Smooth muscle cell (in vitro differentiated cells): Measurements from ENCODE around the gene SART1. TPM values are rescaled to one million over a fixed set of nuclear protein-coding genes. Genes with fewer than 3 reads are reported as not detected.

ENCODE experiments used
- DNase-seq: peaks from one replicate; lab custom pipeline; 2025; ENCODE audit not compliant: unreplicated experiment; lab: John Stamatoyannopoulos, UW
- H2AFZ ChIP-seq: fragments of 200-600 bp; sonication (generic); 2 replicates; pipeline ENCODE4 v1.6.0; 2016; ENCODE audit warnings: antibody characterized with exemption, low read depth, mild to moderate bottlenecking
- H3F3A ChIP-seq: fragments of 200-600 bp; sonication (generic); 2 replicates; pipeline ENCODE4 v1.6.0; 2017; ENCODE audit warnings: antibody characterized with exemption, low read depth
- H3K27ac ChIP-seq: fragments of 200-600 bp; sonication (generic); 2 replicates; pipeline ENCODE4 v1.5.1; 2016; ENCODE audit warnings: low read depth, mild to moderate bottlenecking
- H3K27me3 ChIP-seq: fragments of 200-600 bp; sonication (generic); 2 replicates; pipeline ENCODE4 v1.6.1; 2016; ENCODE audit warnings: low read depth, mild to moderate bottlenecking
- H3K36me3 ChIP-seq: fragments of 200-600 bp; sonication (generic); 2 replicates; pipeline ENCODE4 v1.5.1; 2016; ENCODE audit warnings: low read depth
- H3K4me1 ChIP-seq: fragments of 200-600 bp; sonication (generic); 2 replicates; pipeline ENCODE4 v1.5.1; 2016; ENCODE audit warnings: low read depth
- H3K4me2 ChIP-seq: fragments of 200-600 bp; sonication (generic); 2 replicates; pipeline ENCODE4 v1.6.0; 2016; ENCODE audit warnings: mild to moderate bottlenecking
- H3K4me3 ChIP-seq: fragments of 200-600 bp; sonication (generic); 2 replicates; pipeline ENCODE4 v1.5.1; 2016; ENCODE audit warnings: mild to moderate bottlenecking
- H3K79me2 ChIP-seq: fragments of 200-600 bp; sonication (generic); 2 replicates; pipeline ENCODE4 v1.6.0; 2016; ENCODE audit warnings: low read depth, mild to moderate bottlenecking
- H3K9ac ChIP-seq: fragments of 200-600 bp; sonication (generic); 2 replicates; pipeline ENCODE4 v1.6.0; 2016; ENCODE audit warnings: low read depth
- H3K9me3 ChIP-seq: fragments of 200-600 bp; sonication (generic); replicated peaks from 2 replicates; pipeline ENCODE4 v1.5.1; 2016; ENCODE audit warnings: low read depth
- H4K20me1 ChIP-seq: fragments of 200-600 bp; sonication (generic); 2 replicates; pipeline ENCODE4 v1.6.0; 2016; ENCODE audit warnings: low read depth
- WGBS: methylation state at CpG from one replicate; pipeline ENCODE4 v1.1.7; 2016; ENCODE audit warnings: low lambda C conversion rate; 5-methylcytosine and 5-hydroxymethylcytosine counted together
- polyA plus RNA-seq: library from polyadenylated mRNA; unstranded; fragments of >200 nt; fragmentation: Nextera tagmentation; extraction: Ambion mirVana; gene quantifications from 2 replicates; pipeline ENCODE4 v1.2.1, GENCODE V29; 2016
- total RNA-seq: library from RNA; depleted of rRNA; stranded (reverse); fragments of >200 nt; gene quantifications from 2 replicates; pipeline ENCODE4 v1.2.3, GENCODE V29; 2014
- TF ChIP-seq, protein P1 (sequence below): fragments of 200-600 bp; sonication (generic); IDR thresholded peaks from 2 replicates; pipeline ENCODE4 v1.5.1; 2017; ENCODE audit warnings: borderline replicate concordance, mild to moderate bottlenecking, antibody characterized with exemption; ENCODE audit not compliant: insufficient read depth, poor library complexity, severe bottlenecking

The SART1 gene
- total and polyA plus RNA-seq, 2 experiments from 2014 or later: 22.5 to 62.5 TPM

DNA sequence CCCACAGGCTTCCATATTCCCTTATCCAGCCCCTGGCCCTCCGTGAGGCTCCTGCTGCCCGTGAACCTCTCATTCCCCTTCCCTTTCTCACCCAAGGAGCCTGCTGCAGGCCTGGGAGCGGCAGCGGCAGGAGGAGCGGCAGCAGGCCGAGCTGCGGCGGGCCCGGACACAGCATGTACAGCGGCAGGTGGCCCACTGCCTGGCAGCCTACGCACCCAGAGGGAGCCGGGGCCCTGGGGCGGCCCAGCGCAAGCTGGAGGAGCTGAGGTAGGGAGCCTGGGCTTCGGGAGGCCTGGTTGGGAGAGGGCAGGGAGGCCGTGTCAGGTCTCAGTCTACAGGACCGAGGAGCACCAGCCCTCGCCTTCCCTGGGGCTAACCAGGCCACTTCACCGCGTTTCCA, 8.1 kb upstream of the SART1 start:
- Histone ChIP-seq H3K4me1 (no peaks in the 10 kb centered on the region), H3K27ac (no peak overlapping the region), H3K9ac (no peak overlapping the region), H3K4me2 (no peak overlapping the region), H4K20me1 (no peaks in the 10 kb centered on the region), H3K9me3 (no peaks in the 10 kb centered on the region), H3K79me2 (no peaks in the 10 kb centered on the region), H3K36me3 (no peaks in the 10 kb centered on the region), H3K27me3 (no peaks in the 10 kb centered on the region), H2AFZ (no peak overlapping the region), H3K4me3 (no peak overlapping the region), H3F3A (no peaks in the 10 kb centered on the region)
- 91% methylated on average over 20 of the region's 20 CpGs for WGBS
- no peak for DNase-seq
- TF ChIP-seq, protein P1, sequence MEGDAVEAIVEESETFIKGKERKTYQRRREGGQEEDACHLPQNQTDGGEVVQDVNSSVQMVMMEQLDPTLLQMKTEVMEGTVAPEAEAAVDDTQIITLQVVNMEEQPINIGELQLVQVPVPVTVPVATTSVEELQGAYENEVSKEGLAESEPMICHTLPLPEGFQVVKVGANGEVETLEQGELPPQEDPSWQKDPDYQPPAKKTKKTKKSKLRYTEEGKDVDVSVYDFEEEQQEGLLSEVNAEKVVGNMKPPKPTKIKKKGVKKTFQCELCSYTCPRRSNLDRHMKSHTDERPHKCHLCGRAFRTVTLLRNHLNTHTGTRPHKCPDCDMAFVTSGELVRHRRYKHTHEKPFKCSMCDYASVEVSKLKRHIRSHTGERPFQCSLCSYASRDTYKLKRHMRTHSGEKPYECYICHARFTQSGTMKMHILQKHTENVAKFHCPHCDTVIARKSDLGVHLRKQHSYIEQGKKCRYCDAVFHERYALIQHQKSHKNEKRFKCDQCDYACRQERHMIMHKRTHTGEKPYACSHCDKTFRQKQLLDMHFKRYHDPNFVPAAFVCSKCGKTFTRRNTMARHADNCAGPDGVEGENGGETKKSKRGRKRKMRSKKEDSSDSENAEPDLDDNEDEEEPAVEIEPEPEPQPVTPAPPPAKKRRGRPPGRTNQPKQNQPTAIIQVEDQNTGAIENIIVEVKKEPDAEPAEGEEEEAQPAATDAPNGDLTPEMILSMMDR: no peak

DNA sequence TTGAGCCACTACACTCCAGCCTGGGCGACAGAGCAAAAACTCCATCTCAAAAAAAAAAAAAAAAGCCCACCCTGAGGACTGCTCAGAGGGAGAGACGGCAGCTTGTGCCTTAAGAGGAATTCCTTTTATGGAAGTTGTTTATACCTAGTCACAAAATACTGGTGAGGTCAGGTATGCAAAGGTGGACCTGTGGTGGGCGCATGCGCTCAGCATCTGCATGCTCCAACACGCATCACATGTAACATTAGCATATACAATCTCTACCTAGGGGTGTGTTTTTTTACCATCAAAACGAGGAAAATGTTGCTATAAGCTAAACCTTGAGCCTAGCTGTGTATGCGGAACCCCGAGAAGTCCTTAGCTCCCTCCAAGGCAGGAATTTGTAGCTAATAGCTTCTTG, 6.8 kb upstream of the SART1 start:
- no peak for DNase-seq
- TF ChIP-seq, protein P1: no peak
- Histone ChIP-seq H4K20me1 (no peaks in the 10 kb centered on the region), H2AFZ (no peak overlapping the region), H3K9ac (no peak overlapping the region), H3K27me3 (no peaks in the 10 kb centered on the region), H3K4me3 (no peak overlapping the region), H3K4me2 (no peak overlapping the region), H3K79me2 (no peaks in the 10 kb centered on the region), H3K9me3 (no peaks in the 10 kb centered on the region), H3F3A (no peaks in the 10 kb centered on the region), H3K27ac (no peak overlapping the region), H3K4me1 (no peaks in the 10 kb centered on the region), H3K36me3 (no peaks in the 10 kb centered on the region)
- WGBS: 82% methylated on average over 8 of the region's 8 CpGs

DNA sequence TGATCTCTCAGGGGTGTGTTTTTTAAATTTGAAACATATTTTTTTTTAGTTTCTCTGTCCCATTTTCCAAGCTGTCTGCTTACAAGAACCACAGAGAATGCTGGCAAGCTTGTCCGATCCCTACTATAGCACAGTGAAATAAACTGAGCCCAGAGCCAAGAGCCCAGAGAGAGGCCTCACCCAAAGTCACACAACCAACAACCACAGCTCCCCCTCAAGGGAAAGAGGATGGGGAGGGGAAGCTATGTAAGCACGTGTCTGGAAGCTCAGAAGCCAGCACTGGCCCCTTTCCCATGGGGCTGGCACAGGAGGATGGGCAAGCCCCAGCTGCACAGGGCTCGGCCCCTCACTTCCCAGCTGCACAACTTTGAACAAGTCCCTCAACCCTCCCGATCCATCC, 3.2 kb upstream of the SART1 start:
- peaks cover 12% of the 10 kb centered on the region for H3K4me1 ChIP-seq
- no peaks in the 10 kb centered on the region for H3K9me3 ChIP-seq
- WGBS: 78% methylated on average over 4 of the region's 4 CpGs
- no peak overlapping the region for H3K4me2 ChIP-seq
- H3K27me3 ChIP-seq: no peaks in the 10 kb centered on the region
- H3K79me2 ChIP-seq: peaks cover 17% of the 10 kb centered on the region
- no peak overlapping the region for H3K27ac ChIP-seq
- H4K20me1 ChIP-seq: peaks cover 7% of the 10 kb centered on the region
- DNase-seq: no peak
- H3F3A ChIP-seq: no peaks in the 10 kb centered on the region
- TF ChIP-seq, protein P1: no peak
- H3K4me3 ChIP-seq: no peak overlapping the region
- no peak overlapping the region for H2AFZ ChIP-seq
- no peaks in the 10 kb centered on the region for H3K36me3 ChIP-seq
- H3K9ac ChIP-seq: no peak overlapping the region

DNA sequence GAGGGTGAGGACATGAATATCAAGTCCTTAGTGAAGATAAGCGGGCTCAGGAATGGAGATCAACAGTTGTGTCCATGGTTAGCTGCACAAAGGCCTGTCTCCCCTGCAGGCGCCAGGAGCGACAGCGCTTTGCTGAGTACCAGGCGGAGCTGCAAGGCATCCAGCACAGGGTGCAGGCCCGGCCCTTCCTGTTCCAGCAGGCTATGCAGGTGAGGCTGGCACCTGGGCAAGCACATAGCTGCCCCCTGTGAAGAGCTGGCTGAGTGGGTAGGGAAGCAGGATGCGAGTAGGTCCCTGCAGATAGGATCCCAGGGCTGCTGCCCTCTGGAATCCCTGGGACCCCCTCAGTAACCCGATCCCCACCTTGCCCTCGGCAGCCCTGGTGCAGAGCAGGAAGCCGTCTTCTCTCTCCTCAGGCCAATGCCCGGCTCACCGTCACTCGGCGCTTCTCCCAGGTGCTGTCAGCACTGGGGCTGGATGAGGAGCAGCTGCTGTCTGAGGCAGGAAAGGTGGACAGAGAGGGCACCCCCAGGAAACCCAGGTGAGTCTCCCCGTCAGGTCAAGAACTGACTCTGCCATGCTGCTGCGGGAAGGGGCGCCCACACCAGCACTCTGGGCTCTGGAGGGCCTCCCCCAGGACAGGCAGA, 2.6 kb upstream of the SART1 start:
- Histone ChIP-seq H4K20me1 (peaks cover 7% of the 10 kb centered on the region), H3F3A (no peaks in the 10 kb centered on the region), H3K79me2 (peaks cover 23% of the 10 kb centered on the region), H3K27ac (no peak overlapping the region), H3K9me3 (no peaks in the 10 kb centered on the region), H3K4me1 (peaks cover 12% of the 10 kb centered on the region), H3K36me3 (no peaks in the 10 kb centered on the region), H3K9ac (no peak overlapping the region), H3K27me3 (no peaks in the 10 kb centered on the region), H3K4me3 (no peak overlapping the region), H3K4me2 (no peak overlapping the region), H2AFZ (no peak overlapping the region)
- 89% methylated on average over 17 of the region's 17 CpGs for WGBS
- TF ChIP-seq, protein P1: no peak
- DNase-seq: no peak
